Eye (tissue), 1 donor: ENCODE results near the gene MAPKAP1.
A peak's percentile ranks its signal among the peaks of the same experiment; 100 is the strongest.

ENCODE experiments used
- DNase-seq: peaks from one replicate; pipeline ENCODE4 v3.0.0-alpha.2; 2015

The MAPKAP1 gene

GRCh38 chr9:125558453-125559092 lies 148.4 kb downstream of the MAPKAP1 start:
- DNase-seq: peak; percentile 92

GRCh38 chr9:125556046-125556721 lies 150.8 kb downstream of the MAPKAP1 start:
- no peak for DNase-seq

- no peak for DNase-seq
Observed at GRCh38 chr9:125554726-125555125, 152.3 kb downstream of the MAPKAP1 start.

GRCh38 chr9:125551781-125552180 lies 155.2 kb downstream of the MAPKAP1 start:
- no peak for DNase-seq

- DNase-seq: peak; percentile 66
Observed at GRCh38 chr9:125549891-125550885, 156.8 kb downstream of the MAPKAP1 start.

GRCh38 chr9:125549465-125549871 lies 157.5 kb downstream of the MAPKAP1 start:
- peak; percentile 81 for DNase-seq

GRCh38 chr9:125549039-125549438 lies 158.0 kb downstream of the MAPKAP1 start:
- no peak for DNase-seq

- DNase-seq: no peak
Observed at GRCh38 chr9:125548141-125548540, 158.9 kb downstream of the MAPKAP1 start.

GRCh38 chr9:125547368-125547767 lies 159.6 kb downstream of the MAPKAP1 start:
- no peak for DNase-seq

GRCh38 chr9:125545845-125546244 lies 161.2 kb downstream of the MAPKAP1 start:
- DNase-seq: no peak

GRCh38 chr9:125544988-125545651 lies 161.9 kb downstream of the MAPKAP1 start:
- DNase-seq: peak; percentile 79

GRCh38 chr9:125544484-125544883 lies 162.5 kb downstream of the MAPKAP1 start:
- no peak for DNase-seq

GRCh38 chr9:125541840-125542243 lies 165.2 kb downstream of the MAPKAP1 start:
- no peak for DNase-seq

GRCh38 chr9:125540497-125540896 lies 166.5 kb downstream of the MAPKAP1 start:
- no peak for DNase-seq

GRCh38 chr9:125538092-125538473 lies 168.9 kb downstream of the MAPKAP1 start:
- no peak for DNase-seq

GRCh38 chr9:125537442-125538091 lies 169.4 kb downstream of the MAPKAP1 start:
- DNase-seq: no peak

- no peak for DNase-seq
Observed at GRCh38 chr9:125536776-125537175, 170.2 kb downstream of the MAPKAP1 start.

- DNase-seq: no peak
Observed at GRCh38 chr9:125536167-125536772, 170.7 kb downstream of the MAPKAP1 start.

- DNase-seq: no peak
Observed at GRCh38 chr9:125534971-125535701, 171.9 kb downstream of the MAPKAP1 start.

- DNase-seq: no peak
Observed at GRCh38 chr9:125532812-125533594, 174.0 kb downstream of the MAPKAP1 start.
